ENCODE results near the gene LHX5.

The LHX5 gene

DNA sequence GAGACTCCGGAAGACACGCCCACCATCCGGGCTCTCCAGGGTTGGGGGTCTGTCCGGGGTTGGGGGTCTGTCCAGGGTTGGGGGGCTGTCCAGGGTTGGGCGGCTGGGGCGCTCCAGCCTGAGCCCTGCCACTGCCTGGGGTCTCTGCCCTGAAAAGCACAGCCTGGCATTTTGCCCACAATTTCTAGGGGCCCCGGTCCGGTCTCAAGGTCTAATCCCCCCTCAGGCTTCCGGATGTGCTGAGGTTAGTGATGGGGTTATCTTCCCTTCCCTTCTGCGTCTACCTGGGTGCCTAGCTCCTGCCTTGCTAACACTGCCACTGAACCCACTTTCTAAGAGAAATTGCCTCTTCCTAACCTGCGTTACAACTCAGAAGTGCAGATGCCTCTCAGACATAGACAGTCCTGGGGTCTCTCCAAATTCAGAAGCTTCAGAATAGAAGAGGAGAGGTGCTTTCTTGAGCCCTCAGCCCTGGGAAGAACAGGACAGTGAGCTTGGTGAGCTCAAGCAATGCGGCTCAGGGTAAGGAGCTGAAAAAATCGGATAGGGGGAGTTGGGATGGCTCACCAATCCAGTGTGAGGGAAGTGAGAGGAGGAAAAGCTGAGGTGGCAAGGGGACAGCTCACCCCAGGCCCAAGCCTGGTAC is 5.7 kb downstream of the LHX5 start:
- TF ChIP-seq CTCF (IDR thresholded peaks at IDR 0.05; ENCODE audit: low read depth, low read length), result no peak
- no peak overlapping the region for H3K4me3 ChIP-seq (replicated peaks in 1 of 2; ENCODE audit: low read depth in 2 of 2, low read length in 2 of 2)
- no peak for DNase-seq (ENCODE audit: low read depth in 2 of 2)

DNA sequence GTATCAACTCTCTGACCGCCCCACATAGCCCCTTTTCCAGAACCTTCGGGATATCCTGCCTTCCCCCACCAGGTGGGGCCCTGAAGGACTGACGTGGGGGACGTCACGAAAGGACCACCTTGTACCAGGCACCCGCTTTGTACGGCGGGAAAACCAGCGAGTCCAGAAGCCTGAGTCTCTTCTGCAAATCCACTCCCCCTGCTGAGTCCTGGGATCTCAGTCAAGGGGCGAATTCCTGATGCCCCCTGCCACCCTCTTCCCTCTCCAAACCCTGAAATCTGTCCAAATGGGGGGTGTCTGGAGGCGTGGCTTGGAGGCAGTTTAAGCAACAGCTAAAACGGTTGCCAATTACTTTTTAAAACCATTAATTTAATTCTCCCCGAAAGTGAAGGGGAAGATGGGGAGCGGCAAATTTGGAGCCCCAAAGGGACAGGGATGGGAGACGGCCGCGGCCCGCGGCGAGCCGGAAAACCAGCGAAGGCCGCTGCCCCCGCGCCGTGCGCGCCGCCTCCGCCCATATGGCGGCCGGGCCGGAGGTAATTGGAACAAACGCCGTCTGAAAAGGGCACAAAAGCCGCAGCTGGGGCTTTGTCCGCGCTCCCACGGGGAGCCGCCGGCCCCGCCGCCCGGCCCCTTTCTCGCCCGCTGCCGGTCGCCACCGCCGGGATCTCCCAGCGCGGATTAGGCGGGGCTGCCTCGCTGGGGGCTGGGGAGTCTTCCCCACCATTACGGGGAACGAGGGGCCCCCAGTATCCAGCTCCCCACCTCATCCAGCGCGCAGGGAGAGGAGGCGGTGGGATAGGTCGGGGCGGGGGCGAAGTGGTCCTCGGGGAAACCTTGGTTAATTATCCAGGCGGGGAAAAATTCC is 6.6 kb downstream of the LHX5 start:
- DNase-seq (ENCODE audit: low read depth in 2 of 2), result no peak

GRCh38 chr12:113464452-113464775 is 7.3 kb downstream of the LHX5 start:
- TF ChIP-seq CTCF (IDR thresholded peaks at IDR 0.05; ENCODE audit: low read depth, low read length), result no peak
- no peak for DNase-seq (ENCODE audit: low read depth in 2 of 2)
- H3K4me3 ChIP-seq (replicated peaks in 1 of 2; ENCODE audit: low read depth in 2 of 2, low read length in 2 of 2), result no peak overlapping the region

More for the DNA sequence above, 6.6 kb downstream of the LHX5 start:
- H3K4me3 ChIP-seq (replicated peaks in 1 of 2; ENCODE audit: low read depth in 2 of 2, low read length in 2 of 2), result peak overlapping the region in 1 of 2 donors; percentile 24
- no peak for TF ChIP-seq CTCF (IDR thresholded peaks at IDR 0.05; ENCODE audit: low read depth, low read length)

DNA sequence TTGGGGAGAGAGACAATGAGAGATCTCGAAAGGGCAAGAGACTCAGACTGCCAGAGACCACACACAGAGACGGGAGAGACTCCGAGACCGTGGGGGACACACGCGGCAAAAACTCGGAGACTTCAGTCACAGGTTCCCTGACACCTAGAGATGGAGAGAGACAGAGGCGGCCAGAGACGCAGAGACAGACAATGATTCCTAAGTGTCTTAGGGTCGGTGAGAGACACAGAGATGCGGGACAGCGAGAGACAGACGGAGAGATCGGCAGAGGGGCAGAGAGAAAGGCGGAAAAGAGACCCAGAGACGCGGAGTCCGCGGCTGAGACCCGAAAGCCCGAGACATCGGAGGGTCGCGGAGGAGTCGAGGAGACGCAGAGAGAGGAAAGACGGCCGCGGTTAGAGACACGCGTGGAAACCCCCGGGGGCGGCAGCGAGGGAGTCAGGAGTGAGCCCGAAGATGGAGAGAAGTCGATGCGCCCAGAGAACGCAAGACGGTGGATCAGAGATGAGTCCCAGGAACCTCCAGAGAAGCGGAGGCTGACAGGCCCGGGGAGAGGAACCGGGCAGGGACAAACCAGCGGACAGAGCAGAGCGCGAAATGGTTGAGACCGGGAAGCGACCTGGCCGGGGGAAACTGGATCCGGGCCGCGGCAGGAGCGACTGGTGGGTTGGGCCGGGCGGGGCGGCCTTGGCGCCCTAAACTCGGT is 7.8 kb downstream of the LHX5 start:
- peak in 1 of 2 donors; percentile 34 for DNase-seq (ENCODE audit: low read depth in 2 of 2)
- no peak overlapping the region for H3K4me3 ChIP-seq (replicated peaks in 1 of 2; ENCODE audit: low read depth in 2 of 2, low read length in 2 of 2)
- TF ChIP-seq CTCF (IDR thresholded peaks at IDR 0.05; ENCODE audit: low read depth, low read length), result no peak

DNA sequence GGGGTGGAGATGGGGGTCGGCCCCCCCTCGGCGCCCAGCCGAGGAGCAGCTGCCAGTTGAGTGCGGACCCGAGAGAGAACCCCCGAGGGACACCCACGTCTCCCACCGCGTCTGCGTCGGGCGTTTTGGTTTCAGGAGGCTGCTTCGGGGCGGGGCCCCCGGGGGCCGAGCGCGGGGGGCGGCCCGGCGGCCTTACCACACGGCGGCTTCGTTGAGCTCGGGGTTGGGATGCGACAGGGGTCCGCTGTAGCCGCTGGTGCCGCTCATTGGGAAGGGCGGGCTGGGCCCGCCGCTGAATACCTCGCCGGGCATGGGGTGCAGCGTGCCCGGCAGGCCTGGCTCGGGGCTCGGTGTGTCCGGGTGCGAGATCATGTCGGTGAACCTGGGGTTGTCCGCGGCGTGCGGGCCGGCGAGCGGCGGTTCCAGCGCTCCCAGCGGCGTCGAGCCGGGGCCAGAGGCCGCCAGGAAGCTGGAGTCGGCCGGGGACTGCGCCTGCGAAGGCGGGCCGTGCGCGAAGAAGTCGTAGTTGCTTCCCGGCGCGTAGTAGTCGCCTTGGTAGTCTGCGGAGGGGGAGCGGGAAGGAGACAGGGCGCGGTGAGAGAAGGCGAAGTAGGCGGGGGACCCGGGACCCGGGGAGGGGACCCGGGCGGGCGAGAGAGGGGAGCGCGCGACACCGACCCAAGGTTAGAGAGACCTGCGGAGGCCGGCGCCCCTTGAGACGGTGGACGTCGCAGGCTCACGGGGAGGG is 8.5 kb downstream of the LHX5 start:
- TF ChIP-seq CTCF (IDR thresholded peaks at IDR 0.05; ENCODE audit: low read depth, low read length), result no peak
- DNase-seq (ENCODE audit: low read depth in 2 of 2), result no peak
- no peak overlapping the region for H3K4me3 ChIP-seq (replicated peaks in 1 of 2; ENCODE audit: low read depth in 2 of 2, low read length in 2 of 2)

DNA sequence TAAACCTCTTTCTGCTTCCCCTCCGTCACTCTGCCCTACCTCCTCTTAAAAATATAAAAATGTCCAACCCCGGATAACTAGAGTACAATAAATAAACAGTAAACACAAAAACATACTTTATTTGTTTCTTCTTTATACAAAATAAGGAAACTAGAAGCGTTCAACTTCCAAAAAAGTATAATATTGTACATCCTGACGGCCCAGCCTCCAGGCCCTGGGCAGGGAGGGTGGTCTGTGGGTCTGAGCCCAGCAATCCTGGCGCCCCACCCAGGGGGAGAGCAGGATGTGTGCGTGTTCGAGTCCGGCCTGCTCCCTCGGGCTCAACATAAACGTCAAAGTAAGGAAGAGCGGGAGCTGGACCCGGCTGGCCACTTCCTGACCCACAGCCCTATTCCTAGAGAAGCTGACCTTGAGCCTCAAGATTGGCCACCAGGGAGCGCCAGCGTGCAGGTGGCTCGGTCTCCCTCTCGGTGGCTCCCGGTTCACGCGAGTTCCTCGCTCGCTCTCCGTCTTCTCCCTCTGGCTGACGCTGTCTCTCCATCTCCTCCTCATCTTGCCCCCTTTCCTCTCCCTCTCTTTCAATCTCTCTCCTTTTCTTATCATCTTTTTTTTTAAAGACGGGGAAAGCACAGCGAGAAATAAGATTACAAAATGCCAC is 9.4 kb downstream of the LHX5 start:
- peak overlapping the region; percentile 13 to 18 for H3K4me3 ChIP-seq (replicated peaks in 1 of 2; ENCODE audit: low read depth in 2 of 2, low read length in 2 of 2)
- peak; percentile 95 for TF ChIP-seq CTCF (IDR thresholded peaks at IDR 0.05; ENCODE audit: low read depth, low read length)
- peak; percentile 81 for DNase-seq (ENCODE audit: low read depth in 2 of 2)

Data from cardiac fibroblast (primary cell).